GM12878 (cell line): ENCODE measurements around the gene TRIP6. TPM values are rescaled to one million over a fixed set of nuclear protein-coding genes. Genes with fewer than 3 reads are reported as not detected.

Experiments
- ATAC-seq: fragments of 200-7000 bp; cut with Tn5 transposase; 3 replicates; pipeline ENCODE4 v1.9.1; 2020; ENCODE audit warnings: mild to moderate bottlenecking, moderate library complexity
- BruUV-seq: library from RNA; stranded (reverse); fragments of 400-500 nt; replicated peaks from 2 replicates; lab custom pipeline; 2021; lab: Mats Ljungman, UMichigan
- CTCF ChIA-PET: fragments of 300-600 bp; sonication (Branson Sonifier 250); formaldehyde crosslinking; extraction: SDS; loops from one replicate; lab custom pipeline; 2021; ENCODE audit warnings: inconsistent platforms; lab: Yijun Ruan, JAX
- POLR2A ChIA-PET: fragments of 350-600 bp; formaldehyde crosslinking; extraction: SDS; loops from one replicate; lab custom pipeline; 2021; ENCODE audit warnings: inconsistent platforms; lab: Charles Lee
- RAD21 ChIA-PET: fragments of 300-600 bp; sonication (Branson Sonifier 250); formaldehyde crosslinking; loops from one replicate; lab custom pipeline; 2023; ENCODE audit warnings: antibody characterized with exemption; ENCODE audit not compliant: unreplicated experiment; lab: Charles Lee
- SMC1A ChIA-PET: fragments of 300-600 bp; sonication (Branson Sonifier 250); formaldehyde crosslinking; loops from one replicate; lab custom pipeline; 2023; ENCODE audit not compliant: unreplicated experiment, uncharacterized antibody; lab: Charles Lee
- DNase-seq: peaks from one replicate; pipeline ENCODE4 v3.0.0-alpha.2; 2011; ENCODE audit warnings: low read depth, low spot score
- FAIRE-seq: peaks from 3 replicates; lab custom pipeline; 2011; peaks lifted over from hg19 to GRCh38; lab: Jason Lieb, UNC
- H2AFZ ChIP-seq: 2 replicates; pipeline ENCODE4 v1.6.0; 2011; ENCODE audit warnings: low read depth, low read length, control low read depth; ENCODE audit not compliant: control insufficient read depth
- H3K27ac ChIP-seq: 2 replicates; pipeline ENCODE4 v1.5.1; 2011; ENCODE audit warnings: control low read depth; ENCODE audit not compliant: control insufficient read depth, insufficient read depth
- H3K27me3 ChIP-seq, 2 experiments: replicated peaks in 1 of 2; 2 replicates each; pipeline versions ENCODE4 v1.6.0 to v1.6.1; 2011; ENCODE audit warnings: low read length in 1 of 2; ENCODE audit not compliant: control insufficient read depth in 2 of 2, insufficient read depth in 2 of 2
- H3K36me3 ChIP-seq, 2 experiments: 2 replicates each; pipeline ENCODE4 v1.5.1; 2011; ENCODE audit warnings: low read length in 1 of 2; ENCODE audit not compliant: control insufficient read depth in 2 of 2, insufficient read depth in 2 of 2
- H3K4me1 ChIP-seq: 2 replicates; pipeline ENCODE4 v1.6.1; 2011; ENCODE audit warnings: mild to moderate bottlenecking, low read length, moderate library complexity, mixed read lengths; ENCODE audit not compliant: control insufficient read depth, insufficient read depth
- H3K4me2 ChIP-seq: 2 replicates; pipeline ENCODE4 v1.6.0; 2011; ENCODE audit warnings: control low read depth; ENCODE audit not compliant: control insufficient read depth, insufficient read depth
- H3K4me3 ChIP-seq: fragments of 200-600 bp; sonication (generic); 2 replicates; pipeline ENCODE4 v1.5.1; 2016
- H3K79me2 ChIP-seq: 2 replicates; pipeline ENCODE4 v1.6.0; 2011; ENCODE audit warnings: low read length; ENCODE audit not compliant: control insufficient read depth, insufficient read depth
- H3K9ac ChIP-seq: 2 replicates; pipeline ENCODE4 v1.8.0; 2011; ENCODE audit warnings: low read length, control low read depth, mixed read lengths; ENCODE audit not compliant: control insufficient read depth, insufficient read depth
- H3K9me3 ChIP-seq: replicated peaks from 3 replicates; pipeline ENCODE4 v1.5.1; 2011; ENCODE audit warnings: mild to moderate bottlenecking, low read length; ENCODE audit not compliant: control insufficient read depth, insufficient read depth
- H4K20me1 ChIP-seq: 2 replicates; pipeline ENCODE4 v1.6.0; 2011; ENCODE audit not compliant: control insufficient read depth, insufficient read depth
- CTCF ChIP-seq, 3 experiments: IDR thresholded peaks in 2 of 3; conservative IDR thresholded peaks in 1 of 3; 2 replicates each; pipeline ENCODE4 v1.5.1; 2011; ENCODE audit warnings: low read depth in 3 of 3, low read length in 3 of 3, mild to moderate bottlenecking in 3 of 3, control low read depth in 2 of 3, moderate library complexity in 2 of 3, inconsistent platforms in 1 of 3, mixed read lengths in 1 of 3; ENCODE audit not compliant: control insufficient read depth in 2 of 3, insufficient read depth in 1 of 3; ENCODE audit errors: extremely low read depth in 1 of 3
- GATAD2B ChIP-seq: fragments of 450-650 bp; conservative IDR thresholded peaks from 2 replicates; pipeline ENCODE4 v1.6.1; 2017; ENCODE audit warnings: low read depth, mild to moderate bottlenecking, moderate library complexity
- HDGF ChIP-seq: fragments of 450-650 bp; IDR thresholded peaks from 2 replicates; pipeline ENCODE4 v1.6.1; 2016; ENCODE audit warnings: antibody characterized with exemption
- SMAD1 ChIP-seq: fragments of 450-650 bp; IDR thresholded peaks from 2 replicates; pipeline ENCODE4 v1.6.1; 2018; ENCODE audit warnings: mild to moderate bottlenecking, low read depth; ENCODE audit not compliant: partially characterized antibody
- SP1 ChIP-seq: IDR thresholded peaks from one replicate; pipeline ENCODE4 v1.6.1; 2011; ENCODE audit warnings: low read depth, low read length
- SREBF2 ChIP-seq: IDR thresholded peaks from 2 replicates; pipeline ENCODE4 v1.6.1; 2012; ENCODE audit warnings: mild to moderate bottlenecking, low read length
- ZNF217 ChIP-seq: fragments of 450-650 bp; IDR thresholded peaks from 2 replicates; pipeline ENCODE4 v1.6.1; 2017; ENCODE audit warnings: antibody characterized with exemption, mild to moderate bottlenecking
- WGBS: methylation state at CpG from one replicate; pipeline ENCODE4 v1.1.6; 2016; ENCODE audit warnings: low lambda C conversion rate; ENCODE audit not compliant: insufficient replicate concordance, insufficient coverage; ENCODE audit errors: missing lambda C conversion rate; 5-methylcytosine and 5-hydroxymethylcytosine counted together
- in situ Hi-C: fragments of 300-500 bp; cut with MboI; formaldehyde crosslinking; loops from 9 replicates; pipeline ENCODE4 v1.14.3; 2018; ENCODE audit warnings: mixed read lengths
- intact Hi-C: fragments of 100-400 bp; cut with micrococcal nuclease; formaldehyde crosslinking; loops from one replicate; pipeline ENCODE4 v1.14.2; 2022; ENCODE audit not compliant: unreplicated experiment
- polyA plus RNA-seq, 11 experiments: library from polyadenylated mRNA; depleted of rRNA in 4 of 11; unstranded in 6 of 11; stranded (reverse) in 5 of 11; fragments of >200 nt; fragmentation: Nextera tagmentation in 4 of 11; fragmentation: Illumina TruSeq in 1 of 11; extraction: Ambion mirVana in 4 of 11; extraction: Trizol in 1 of 11; gene quantifications; 1 replicate in 1 of 11; 2 replicates in 10 of 11; pipeline versions ENCODE4 v1.2.1 to v1.2.3, GENCODE V29; 2011 to 2016; ENCODE audit warnings: inconsistent platforms in 2 of 11, missing spikeins in 2 of 11, low read depth in 1 of 11
- total RNA-seq, 4 experiments: library from RNA; depleted of rRNA in 3 of 4; stranded (reverse); fragments of >200 nt in 3 of 4; fragmentation: Illumina TruSeq in 1 of 4; extraction: Trizol in 1 of 4; gene quantifications; 2 replicates each; pipeline versions ENCODE4 v1.2.1 to v1.2.3, GENCODE V29; 2013 to 2021

Gene TRIP6
- total and polyA plus RNA-seq, 10 of the 15 experiments (the other 5 are each of a cell fraction or from before 2014, with no cell fraction given) = 2.5 to 47.4 (median 25.5) TPM

- intact Hi-C loops (loop anchor here (1.0 kb wide), 1 partner anchor 161 kb away; no protein-coding TSS in a partner anchor), in situ Hi-C loops (no loop called here)
- H3K9ac ChIP-seq = no peak overlapping the region
- TF ChIP-seq SREBF2 (no peak), CTCF (IDR thresholded peaks at IDR 0.05 in 2 of 3, conservative IDR thresholded peaks at IDR 0.05 in 1 of 3; ENCODE audit: control insufficient read depth in 2 of 3, extremely low read depth in 1 of 3, insufficient read depth in 1 of 3, low read depth in 3 of 3, low read length in 3 of 3) (no peak), ZNF217 (no peak), SP1 (no peak), HDGF (no peak), SMAD1 (no peak), GATAD2B (no peak)
- H3K4me1 ChIP-seq = peaks cover 7% of the 10 kb centered on the region
- POLR2A ChIA-PET = no interaction called here
- no peak overlapping the region for H3K4me3 ChIP-seq
- no TSS peak for BruUV-seq
- no peak for DNase-seq
- H2AFZ ChIP-seq = no peak overlapping the region
- RAD21 ChIA-PET = interaction anchor here (1.5 kb wide), 1 partner anchor 161 kb away, joined by 4 read pairs; no protein-coding TSS in a partner anchor
- H3K36me3 ChIP-seq = no peaks in the 10 kb centered on the region
- no peak overlapping the region for H3K27ac ChIP-seq
- no peaks in the 10 kb centered on the region for H3K9me3 ChIP-seq
- FAIRE-seq = no peak
- peaks cover 6 to 7% of the 10 kb centered on the region in 2 experiments for H3K27me3 ChIP-seq
- H3K4me2 ChIP-seq = no peak overlapping the region
- no peak for ATAC-seq
- SMC1A ChIA-PET = interaction anchor here (0.6 to 2.9 kb wide), 3 partner anchors 161 to 1082 kb away, joined by 3 to 12 read pairs (median 3); no protein-coding TSS in a partner anchor
- CTCF ChIA-PET = interaction anchor here (0.6 to 5.5 kb wide), 8 partner anchors 12 to 241 kb away, joined by 3 to 40 read pairs (median 4); no protein-coding TSS in a partner anchor
- 34% methylated on average over 13 of the region's 13 CpGs for WGBS
- no peaks in the 10 kb centered on the region for H4K20me1 ChIP-seq
- H3K79me2 ChIP-seq = no peaks in the 10 kb centered on the region
Observed at GRCh38 chr7:100897772-100898454, 30.7 kb downstream of the TRIP6 start.
